ENCODE data around the gene EMCN.

Gene EMCN

GRCh38 chr4:100517864-100518341 lies at the start of gene EMCN:
Gene EMCN (minus strand): TSS chr4:100518022. CDS start chr4:100517914, 108 bp downstream.
- TF ChIP-seq CTCF (IDR thresholded peaks at IDR 0.05; ENCODE audit: extremely low read depth, missing control alignments) = no peak
- DNase-seq (ENCODE audit: low spot score) = no peak

- no peak for DNase-seq (ENCODE audit: low spot score)
- TF ChIP-seq CTCF (IDR thresholded peaks at IDR 0.05; ENCODE audit: extremely low read depth, missing control alignments) = no peak
Measured at GRCh38 chr4:100566396-100566795, 48.6 kb upstream of the EMCN start.

- no peak for DNase-seq (ENCODE audit: low spot score)
- no peak for TF ChIP-seq CTCF (IDR thresholded peaks at IDR 0.05; ENCODE audit: extremely low read depth, missing control alignments)
Measured at GRCh38 chr4:100557306-100557705, 39.5 kb upstream of the EMCN start.

- no peak for TF ChIP-seq CTCF (IDR thresholded peaks at IDR 0.05; ENCODE audit: extremely low read depth, missing control alignments)
- DNase-seq (ENCODE audit: low spot score) = no peak
Measured at GRCh38 chr4:100555611-100556337, 38.0 kb upstream of the EMCN start.

GRCh38 chr4:100548200-100548560 lies 30.4 kb upstream of the EMCN start:
- no peak for TF ChIP-seq CTCF (IDR thresholded peaks at IDR 0.05; ENCODE audit: extremely low read depth, missing control alignments)
- no peak for DNase-seq (ENCODE audit: low spot score)

GRCh38 chr4:100547541-100548199 lies 29.8 kb upstream of the EMCN start:
- no peak for TF ChIP-seq CTCF (IDR thresholded peaks at IDR 0.05; ENCODE audit: extremely low read depth, missing control alignments)
- no peak for DNase-seq (ENCODE audit: low spot score)

- DNase-seq (ENCODE audit: low spot score) = no peak
Measured at GRCh38 chr4:100545427-100545826, 27.6 kb upstream of the EMCN start.

More at GRCh38 chr4:100545427-100545826, 27.6 kb upstream of the EMCN start:
- no peak for TF ChIP-seq CTCF (IDR thresholded peaks at IDR 0.05; ENCODE audit: extremely low read depth, missing control alignments)

Data from GM20000 (cell line).